Cerebellar nuclear complex (tissue), 1 donor: ENCODE measurements around the gene TNFRSF4.
A peak's percentile ranks its signal among the peaks of the same experiment; 100 is the strongest.

Experiments
- DNase-seq, 2 experiments: peaks; one replicate each; lab custom pipeline; 2025; lab: John Stamatoyannopoulos, UW

The TNFRSF4 gene

DNA sequence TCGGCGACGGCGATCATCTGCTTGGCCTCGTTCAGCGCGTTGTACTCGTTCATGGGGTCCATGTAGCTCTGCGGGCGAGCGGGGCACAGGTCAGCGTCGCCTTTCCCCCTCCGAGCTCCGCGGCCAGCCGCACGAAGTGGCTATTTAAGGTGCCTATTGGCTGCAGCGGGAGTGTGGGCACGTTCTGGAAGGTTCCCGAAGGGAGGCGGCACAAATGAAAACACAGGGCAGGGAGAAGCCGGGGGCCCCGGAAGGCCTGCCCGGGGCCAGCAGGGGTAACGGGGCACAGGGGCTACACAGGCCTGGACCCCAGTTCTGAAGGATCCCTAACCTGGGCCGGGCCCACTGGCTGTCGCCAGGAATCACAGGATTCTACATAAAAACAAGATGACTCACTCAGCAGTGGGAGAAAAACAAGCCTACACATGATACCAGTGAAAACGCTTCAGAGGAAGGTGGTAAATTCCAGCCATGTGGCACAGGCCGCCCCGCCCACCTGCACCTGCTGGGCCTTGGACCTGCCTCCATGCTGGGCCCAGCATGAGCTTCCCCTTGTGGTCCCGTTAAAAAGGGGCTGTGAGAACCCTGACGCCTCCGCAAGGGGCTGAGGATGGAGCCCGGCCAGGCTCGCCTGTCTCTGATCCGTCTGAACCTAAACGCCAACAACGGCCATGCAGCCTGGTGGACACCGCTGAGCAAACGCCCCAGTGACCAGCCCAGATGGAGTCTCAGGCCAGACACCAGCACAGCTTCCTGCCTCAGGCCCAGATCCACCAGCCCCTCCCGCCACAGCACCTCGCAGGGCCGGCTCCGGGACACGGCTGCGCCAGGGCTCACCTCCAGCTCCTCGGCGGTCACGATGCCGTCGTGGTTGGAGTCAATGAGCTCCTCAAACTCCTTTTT, 3.9 kb upstream of the TNFRSF4 start:
- DNase-seq: peak in 1 of 2 experiments; percentile 31

DNA sequence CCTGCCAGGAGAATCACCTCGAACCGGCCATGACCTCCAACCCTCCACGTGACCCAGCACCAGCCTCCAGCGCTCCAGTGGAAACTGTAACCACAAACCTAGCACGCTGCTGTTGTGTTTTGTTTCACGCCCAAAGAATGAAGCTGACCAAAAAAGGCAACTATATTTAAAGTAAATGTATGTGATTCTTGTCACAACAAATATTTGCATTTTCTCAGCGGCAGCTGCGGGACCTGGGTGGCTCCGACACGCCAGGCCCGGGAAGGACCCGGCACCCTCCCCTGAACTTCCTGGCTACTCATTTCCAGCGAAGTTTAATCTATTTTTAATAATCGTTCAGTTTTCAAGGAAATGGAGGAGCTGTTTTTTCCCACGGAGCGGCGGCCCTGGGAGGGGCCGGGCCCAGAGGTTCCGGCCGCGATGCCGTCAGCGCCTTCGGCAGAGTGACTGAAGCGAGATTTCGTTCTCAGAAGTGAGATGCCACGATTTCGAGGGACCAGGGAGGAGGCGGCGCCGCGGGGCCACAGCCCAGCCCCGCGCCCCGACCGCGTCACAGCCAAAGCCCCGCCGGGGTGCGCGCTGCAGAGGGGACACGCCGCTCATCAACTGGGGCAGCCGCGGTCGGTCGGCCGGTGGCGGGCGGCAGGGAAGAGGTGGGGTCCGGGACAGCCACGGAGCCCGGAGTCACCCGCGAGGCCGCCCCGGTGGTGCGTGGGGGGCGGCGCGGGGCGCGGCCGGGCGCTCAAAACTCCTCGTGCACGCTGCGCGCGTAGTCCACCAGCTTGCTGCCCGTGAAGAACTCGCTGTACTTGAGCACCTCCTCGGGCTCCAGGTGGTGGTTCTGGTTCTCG, 3.0 kb upstream of the TNFRSF4 start:
- no peak for DNase-seq

DNA sequence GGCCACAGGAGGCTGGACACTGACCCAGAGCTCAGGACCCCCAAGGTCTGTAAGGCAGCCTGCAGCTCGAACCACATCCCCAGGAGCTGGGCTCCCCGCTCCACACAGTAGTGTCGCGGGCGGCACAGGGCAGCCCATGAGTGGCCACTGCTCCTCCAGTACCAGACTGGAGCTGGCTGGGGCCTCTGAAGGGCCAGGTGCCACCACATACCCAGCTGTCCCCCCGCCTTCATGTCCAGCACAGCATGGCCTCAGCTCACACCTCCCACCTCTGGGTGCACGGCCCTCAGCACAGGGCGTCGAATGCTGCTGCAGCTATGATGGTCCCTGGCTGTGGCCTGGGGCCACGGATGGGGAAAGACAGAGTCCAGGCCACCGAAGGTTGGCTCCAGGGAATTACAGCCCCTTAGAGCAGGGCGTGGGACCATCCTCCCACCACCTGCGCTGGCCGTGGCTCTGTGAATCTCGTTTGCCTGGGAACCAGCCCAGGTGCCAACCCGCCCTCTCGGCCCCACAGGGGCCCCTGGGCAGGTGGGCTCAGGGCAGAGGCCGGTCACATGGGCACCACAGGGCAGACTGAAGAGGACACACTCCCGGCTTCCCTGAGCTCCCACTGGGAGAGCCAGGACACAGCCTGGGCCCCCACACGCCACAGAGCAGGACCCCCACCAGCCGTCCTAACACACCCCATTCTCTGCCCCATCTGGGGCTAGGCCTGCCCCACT, 2.1 kb upstream of the TNFRSF4 start:
- no peak for DNase-seq

DNA sequence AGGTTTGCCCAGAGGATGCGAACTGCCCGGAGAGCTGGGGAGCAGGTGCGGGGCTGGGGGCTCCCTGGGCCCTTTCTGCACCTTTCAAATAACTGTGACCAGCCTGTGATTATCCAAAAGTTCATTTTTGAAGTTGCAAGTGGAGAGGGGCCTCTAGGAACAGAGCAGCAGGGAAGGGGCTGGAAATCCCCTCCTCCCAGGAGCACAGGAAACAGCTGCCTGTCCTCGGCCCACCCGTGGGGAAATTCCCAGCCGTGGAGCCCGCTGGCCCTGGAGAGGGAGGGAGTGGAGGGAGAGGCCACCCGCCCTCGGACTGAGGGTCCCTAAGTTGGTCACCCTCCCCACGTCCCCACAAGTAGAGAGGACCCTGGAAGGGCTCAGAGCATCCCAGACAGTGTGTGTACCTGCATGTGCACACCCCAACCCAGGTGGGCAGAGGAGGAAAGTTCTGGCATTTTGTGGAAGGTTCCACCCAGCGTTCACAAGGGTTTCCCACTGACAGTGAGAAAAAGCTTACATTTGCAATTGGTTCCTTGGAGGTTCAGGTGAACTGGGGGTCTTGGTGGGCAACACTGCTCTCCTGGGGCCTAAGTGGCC, 1.2 kb upstream of the TNFRSF4 start:
- DNase-seq: no peak

DNA sequence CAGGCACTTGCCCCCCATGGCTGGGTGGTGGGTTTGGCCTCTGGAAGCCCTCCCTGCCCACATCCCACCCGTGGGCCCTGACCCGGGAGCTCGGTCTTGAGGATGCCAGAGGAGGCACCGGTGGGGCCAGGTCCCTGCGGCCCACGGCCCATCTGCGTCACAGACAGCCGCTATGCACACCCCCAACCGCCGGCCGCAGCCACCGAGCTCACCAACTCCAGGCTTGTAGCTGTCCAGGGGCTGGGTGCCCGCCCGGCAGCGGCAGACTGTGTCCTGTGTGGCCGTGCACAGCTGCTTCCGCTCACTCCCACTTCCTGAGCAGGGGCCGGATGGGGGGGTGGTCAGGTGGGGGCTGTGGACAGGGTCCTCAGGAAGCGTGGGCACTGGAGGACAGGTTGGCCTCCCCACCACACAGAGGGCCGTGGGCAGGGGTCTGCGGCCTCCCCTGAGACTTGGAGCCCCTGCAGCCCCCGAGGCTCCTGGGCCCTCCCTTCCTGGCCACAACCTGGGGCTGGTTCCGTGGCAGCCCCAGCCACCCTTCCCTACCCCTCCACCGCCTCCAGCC, 1.1 kb downstream of the TNFRSF4 start:
- DNase-seq: no peak

DNA sequence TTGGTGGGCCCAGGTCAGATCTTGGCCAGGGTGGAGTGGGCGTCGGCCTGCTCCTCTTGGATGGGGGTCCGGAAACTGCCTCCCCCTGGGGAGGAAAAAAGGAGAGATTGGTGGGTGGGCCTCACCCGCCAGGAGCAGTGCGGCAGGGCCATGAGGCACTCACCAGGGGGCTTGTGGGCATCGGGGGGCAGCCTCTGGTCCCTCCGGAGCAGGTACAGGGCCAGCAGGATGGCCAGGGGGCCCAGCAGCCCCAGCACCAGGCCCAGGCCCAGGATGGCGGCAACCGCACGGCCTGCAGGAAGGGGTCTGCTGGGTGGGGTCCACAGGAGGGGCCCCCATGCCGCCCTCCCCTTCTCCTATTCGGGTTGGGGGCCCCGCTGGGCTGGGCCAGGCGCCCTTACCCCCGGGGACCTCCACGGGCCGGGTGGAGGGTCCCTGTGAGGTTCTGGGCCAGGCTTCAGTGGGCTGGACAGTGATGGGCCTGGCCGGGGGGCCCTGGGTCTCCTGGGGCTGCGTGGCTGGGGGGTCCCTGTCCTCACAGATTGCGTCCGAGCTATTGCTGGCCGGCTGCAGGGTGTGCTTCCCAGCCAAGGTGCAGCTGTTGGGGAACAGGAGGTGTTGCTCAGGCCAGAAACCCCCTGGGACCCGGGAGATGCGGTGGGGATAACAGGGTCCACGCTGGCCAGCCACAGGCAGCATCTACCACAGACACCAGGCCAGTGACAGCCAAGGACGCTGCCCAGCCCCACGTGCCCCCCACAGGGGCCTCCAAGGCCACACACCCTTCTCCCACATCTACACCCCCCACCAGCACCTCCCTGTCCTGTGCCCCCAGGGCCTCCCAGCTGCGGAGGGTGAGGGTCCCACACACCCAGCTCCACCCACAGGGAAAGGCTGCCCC, 2.2 kb downstream of the TNFRSF4 start:
- no peak for DNase-seq

DNA sequence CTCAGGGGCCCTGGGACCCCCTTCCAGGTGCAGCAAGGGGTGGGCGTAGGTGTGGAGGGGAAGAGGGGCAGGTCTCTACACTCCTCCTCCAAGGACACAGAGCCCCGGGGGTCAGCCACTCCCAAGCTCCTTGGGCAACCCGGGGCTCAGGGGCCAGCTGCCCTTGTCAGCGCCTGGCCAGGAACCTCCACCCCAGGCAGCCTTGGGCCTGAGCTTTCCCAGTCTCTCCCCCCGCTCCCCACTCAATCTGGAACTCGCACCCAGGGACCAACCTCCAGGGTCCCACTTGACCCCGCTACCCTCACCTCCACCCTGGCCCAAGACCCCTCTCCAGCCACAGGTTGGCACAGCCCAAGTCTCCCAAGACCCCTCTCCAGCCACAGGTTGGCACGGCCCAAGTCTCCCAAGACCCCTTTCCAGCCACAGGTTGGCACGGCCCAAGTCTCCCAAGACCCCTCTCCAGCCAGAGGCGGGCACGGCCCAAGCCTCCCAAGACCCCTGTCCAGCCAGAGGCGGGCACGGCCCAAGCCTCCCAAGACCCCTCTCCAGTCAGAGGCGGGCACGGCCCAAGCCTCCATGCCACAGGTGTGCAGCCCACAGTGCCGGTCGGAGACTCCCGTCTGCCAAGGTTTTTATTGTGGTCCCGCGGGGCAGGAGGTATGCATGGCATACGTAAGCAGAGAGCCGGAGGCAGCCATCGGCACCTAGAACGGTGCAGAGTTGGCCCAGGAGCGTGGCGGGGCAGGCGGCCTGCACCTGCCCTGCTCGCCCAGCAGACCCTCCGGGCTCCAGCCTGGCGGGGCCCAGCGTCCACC, 3.0 kb downstream of the TNFRSF4 start:
- no peak for DNase-seq

DNA sequence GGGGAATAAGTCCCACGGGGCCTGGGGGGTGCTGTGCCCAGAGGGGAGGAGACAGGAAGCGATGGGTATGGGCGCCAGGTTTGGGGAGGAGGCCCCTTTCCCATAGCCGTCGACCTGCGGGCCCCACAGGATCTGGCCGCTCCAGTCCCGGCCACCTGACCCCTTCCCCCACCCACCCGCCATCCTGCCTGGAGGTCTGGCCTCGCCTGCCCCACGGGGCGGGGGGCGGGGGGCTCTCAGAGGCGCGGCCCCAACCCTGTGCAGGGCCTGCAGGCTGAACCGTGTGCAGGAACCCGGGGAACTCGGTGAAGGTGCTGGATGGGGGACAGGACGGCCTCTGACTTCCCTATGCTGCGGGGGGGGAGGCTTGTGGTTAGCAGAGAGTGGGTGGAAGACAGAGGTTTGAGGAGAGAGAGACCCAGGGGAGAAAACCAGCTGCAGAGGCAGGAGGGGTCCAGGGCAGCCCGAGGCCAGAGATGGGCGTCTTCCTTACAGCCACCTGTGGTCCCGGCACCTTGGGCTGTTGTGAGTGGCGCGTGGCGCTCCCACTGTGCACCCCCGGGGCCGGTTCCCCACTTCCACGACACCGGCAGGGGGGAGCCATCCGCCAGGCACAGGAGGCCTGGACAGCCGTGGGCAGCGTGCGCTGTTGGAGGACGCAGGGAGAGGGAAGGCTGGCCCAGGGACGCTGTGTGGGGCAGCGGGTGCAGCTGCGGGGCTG, 5.1 kb downstream of the TNFRSF4 start:
- no peak for DNase-seq

DNA sequence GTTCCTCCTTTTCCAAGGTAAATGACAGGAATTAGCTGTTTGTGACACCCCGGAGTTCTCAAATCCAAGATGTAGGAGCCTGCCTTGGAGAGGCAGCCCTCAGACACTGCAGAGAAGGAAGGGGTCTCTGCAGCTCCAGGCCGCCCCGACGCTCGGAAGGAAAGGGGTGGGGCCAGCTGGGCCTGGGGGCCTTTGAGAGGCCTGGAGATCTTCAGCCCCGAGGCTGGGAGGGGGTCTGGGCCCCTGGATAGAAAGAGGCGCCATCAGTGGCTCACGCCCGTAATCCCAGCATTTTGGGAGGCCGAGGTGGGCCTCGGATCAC, 6.4 kb downstream of the TNFRSF4 start:
- no peak for DNase-seq

DNA sequence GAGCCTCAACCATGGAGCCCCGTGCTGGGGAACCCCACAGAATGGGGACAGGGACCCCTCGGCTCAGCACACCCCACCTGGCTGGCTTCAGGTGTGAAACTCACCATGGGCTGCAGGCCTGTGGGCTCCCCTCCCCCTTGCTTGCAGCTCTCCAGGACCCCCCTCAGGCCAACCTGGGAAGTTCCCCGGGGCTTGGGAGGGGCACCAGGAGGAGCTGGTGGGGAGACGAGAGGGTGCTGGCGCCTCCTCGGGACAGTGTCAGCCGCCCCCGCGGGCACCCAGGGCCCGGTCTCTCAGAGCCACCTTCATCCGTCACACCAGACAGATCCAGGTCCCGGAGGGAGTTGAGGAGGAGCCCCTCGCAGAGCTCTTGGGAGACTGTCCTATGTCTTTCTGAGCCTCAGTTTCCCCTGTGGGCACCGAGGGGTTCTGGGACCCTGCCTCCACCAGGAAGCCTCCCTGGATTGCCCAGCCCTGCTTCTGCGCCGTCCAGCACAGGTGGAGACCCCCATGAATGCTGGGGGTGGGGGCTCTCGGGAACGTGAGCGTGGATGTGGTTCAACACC, 6.9 kb downstream of the TNFRSF4 start:
- DNase-seq: no peak

DNA sequence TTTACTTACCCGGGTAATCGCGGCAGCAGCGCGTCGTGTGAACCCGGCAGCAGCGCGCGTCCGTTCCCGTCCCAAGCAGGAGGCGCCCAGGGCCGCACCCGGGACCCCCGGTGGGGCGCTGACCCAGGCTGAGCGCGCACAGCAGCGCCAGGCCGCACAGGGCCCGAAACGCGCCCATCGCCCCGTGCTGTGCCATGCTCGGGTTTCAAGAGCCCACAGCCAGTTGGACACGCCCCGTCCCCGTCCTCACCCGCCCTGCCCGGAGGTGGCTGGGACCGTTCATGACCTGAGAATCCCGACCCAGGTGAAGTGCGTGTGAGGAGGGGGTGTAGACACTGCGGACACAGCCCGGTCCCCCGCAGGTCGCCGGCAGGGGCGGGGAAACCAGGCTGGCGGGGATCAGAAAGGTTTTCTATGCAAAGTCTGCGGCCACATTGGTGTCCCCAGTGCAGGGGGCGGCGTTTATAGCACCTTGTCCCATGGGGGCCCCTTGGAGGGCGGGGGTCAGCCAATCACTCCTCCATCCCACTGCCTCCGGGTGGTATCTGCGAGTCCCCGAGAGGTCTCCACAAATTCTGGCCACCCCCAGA, 7.5 kb downstream of the TNFRSF4 start, which contains the start of gene TNFRSF18:
Gene TNFRSF18, minus strand, starts transcription at position 217 of the 590 bp plus-strand sequence. Its CDS starts 21 bp downstream, at position 196.
- no peak for DNase-seq

DNA sequence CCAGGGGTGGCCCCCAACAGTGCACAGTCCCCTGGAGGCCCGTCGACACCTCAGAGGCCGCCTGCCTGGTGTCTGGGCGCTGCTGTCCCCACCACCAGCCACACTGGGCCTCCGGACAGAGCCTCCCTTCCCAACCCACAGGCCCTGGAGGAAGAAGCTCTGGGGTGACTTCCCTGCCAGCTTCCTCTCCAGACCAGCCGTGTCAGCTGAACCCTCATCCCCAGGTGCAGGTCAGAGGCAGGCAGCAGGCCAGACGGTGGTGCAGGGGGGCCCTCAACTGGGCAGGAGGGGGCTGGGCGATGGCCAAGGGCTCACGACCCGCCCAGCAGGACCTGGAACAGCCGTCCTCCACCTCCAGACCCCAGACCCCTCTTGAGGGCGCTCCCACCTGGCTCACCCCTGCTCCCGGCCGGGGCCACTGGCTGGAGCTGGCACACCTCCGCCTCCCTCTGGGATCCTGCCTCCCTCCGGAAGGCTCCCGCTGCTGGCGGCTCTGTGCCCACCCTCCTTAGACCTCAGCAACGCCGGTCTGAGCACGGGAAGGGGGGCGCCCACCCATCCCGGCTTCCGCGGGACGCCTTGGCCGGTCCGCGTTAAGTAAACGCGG, 8.1 kb downstream of the TNFRSF4 start:
- DNase-seq: no peak

DNA sequence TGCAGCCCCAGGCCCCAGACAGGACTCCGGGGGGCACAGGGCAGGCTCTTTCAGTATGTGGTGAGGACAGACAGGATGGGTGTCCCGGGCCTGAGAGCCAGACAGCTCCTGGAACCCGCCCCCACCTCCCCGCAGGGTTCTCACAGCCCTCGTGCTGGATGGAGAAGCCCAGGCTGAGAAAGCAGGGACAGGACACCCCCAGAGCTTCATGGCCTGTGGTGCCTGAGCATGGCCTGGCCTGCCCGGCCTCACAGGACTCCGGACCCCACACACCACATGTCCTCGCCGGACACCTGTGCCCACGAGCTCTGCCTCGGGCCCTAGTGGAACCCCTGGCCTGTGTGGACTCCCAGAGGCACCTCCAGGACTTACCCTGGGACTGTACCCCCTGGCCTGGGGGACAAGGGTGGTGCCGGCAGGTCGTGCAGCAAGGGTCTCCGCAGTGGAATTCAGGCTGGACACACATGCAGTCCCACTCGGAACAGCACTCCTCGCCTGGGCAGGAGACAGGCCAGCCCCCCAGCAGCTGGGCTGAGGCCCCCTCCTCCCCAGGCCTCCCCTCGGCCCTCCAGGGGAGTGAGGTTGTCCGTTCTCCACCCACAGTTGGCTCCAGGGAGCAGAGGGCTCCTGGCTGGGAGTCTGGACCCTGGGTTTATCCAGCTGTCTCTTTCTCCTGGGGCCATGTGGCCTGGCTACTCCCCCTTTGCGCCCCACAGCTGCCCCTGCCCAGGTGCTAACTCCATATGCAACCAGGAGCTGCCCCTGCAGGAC, 8.8 kb downstream of the TNFRSF4 start:
- no peak for DNase-seq

DNA sequence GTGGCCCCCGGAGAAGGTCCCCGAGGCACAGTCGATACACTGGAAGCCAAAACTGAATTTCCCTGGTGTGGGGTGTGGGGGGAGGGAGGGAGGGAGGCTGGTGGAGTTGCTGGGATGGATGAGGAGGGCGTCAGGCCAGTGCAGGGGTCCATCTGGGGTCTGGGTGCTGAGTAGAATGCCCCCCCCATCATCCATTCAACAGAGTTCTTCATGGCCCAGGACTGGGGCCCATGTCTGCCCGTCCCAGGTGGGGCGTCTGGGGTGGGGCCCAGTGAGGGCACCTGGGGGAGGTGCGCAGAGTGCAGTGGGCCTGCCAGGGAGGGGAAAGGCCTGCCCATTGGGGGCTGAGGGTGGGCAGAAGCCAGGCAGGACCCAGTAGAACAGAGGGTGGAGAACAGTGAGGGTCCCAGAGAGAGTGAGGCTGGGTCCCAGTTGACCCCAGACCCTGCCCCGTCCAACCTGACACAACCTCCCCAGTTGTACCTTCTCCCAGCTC, 9.5 kb downstream of the TNFRSF4 start:
- DNase-seq: no peak

DNA sequence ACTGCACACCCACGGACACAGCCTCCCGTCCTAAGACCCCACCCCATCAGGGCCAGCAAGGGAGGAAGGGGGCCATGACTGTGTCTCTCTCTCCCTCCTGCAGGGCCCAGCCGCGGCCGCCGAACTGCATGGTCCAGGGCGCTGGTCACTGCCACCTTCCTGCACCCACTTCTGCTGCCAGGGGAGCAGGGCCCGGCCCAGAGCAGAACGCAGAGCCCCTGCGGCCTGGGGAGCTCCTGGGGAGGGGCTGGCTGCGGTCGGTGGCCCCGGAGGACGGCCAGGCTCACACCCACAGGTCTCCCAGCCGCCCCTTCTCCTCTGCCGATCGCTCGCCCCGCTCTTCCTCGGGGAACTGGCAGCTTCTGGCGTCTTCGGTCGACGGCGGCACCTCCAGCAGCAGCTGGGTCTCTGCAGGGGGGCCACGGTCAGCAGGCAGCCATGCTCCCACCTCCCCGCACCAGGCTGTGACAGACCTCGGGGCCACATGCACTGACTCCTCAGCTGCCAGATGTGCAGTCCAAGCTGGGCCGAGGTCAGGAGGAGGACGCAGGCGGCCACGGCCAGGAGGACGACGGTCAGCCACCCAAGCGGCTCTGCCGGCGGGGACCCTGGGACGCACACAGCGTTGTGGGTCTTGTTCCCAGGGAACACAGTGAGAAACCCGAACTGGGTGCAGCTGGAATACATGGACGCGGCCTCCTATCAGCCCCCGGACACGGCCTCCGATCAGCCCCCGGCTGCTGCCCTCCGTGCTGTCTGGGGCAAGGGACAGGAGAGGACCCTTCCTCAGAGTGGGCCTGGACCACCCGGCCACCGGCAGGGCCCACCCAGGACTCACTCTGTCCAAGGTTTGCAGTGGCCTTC, 10.2 kb downstream of the TNFRSF4 start:
- DNase-seq: no peak
